HepG2 (cell line): ENCODE measurements around the gene DNM3. TPM values are rescaled to one million over a fixed set of nuclear protein-coding genes. Genes with fewer than 3 reads are reported as not detected.

Experiments used
- ATAC-seq: fragments of 200-7000 bp; cut with Tn5 transposase; 3 replicates; pipeline ENCODE4 v1.9.1; 2020; ENCODE audit warnings: mild to moderate bottlenecking, moderate library complexity
- BruUV-seq: library from RNA; stranded (reverse); fragments of 400-500 nt; replicated peaks from 2 replicates; lab custom pipeline; 2021; lab: Mats Ljungman, UMichigan
- CTCF ChIA-PET: fragments of 300-600 bp; formaldehyde crosslinking; extraction: SDS; loops from one replicate; lab custom pipeline; 2021; ENCODE audit warnings: low total read pairs, inconsistent platforms, low intra/inter-chr PET ratio; lab: Yijun Ruan, JAX
- POLR2A ChIA-PET: fragments of 350-600 bp; sonication (Branson Sonifier 250); formaldehyde crosslinking; loops from one replicate; lab custom pipeline; 2020; ENCODE audit warnings: antibody characterized with exemption, inconsistent platforms; lab: Yijun Ruan, JAX
- DNase-seq: peaks from one replicate; pipeline ENCODE4 v3.0.0-alpha.2; 2015; ENCODE audit warnings: low spot score
- FAIRE-seq: peaks from 3 replicates; lab custom pipeline; 2011; peaks lifted over from hg19 to GRCh38; lab: Jason Lieb, UNC
- H2AFZ ChIP-seq: one replicate; pipeline ENCODE4 v1.6.1; 2011; ENCODE audit warnings: low read length, inconsistent platforms
- H3K27ac ChIP-seq: fragments of 300-600 bp; 3 replicates; pipeline ENCODE4 v1.8.0; 2011; ENCODE audit warnings: mixed run types, mild to moderate bottlenecking, mixed read lengths, low read length, inconsistent platforms; ENCODE audit not compliant: insufficient read depth; ENCODE audit errors: extremely low read length
- H3K27me3 ChIP-seq, 2 experiments: fragments of 200-600 bp in 1 of 2; 2 replicates in 1 of 2; 3 replicates in 1 of 2; pipeline versions ENCODE4 v1.6.0 to v1.8.0; 2011; ENCODE audit warnings: low read length in 2 of 2, mild to moderate bottlenecking in 2 of 2, moderate library complexity in 2 of 2, inconsistent platforms in 1 of 2; ENCODE audit not compliant: insufficient read depth in 2 of 2, control insufficient read depth in 1 of 2
- H3K36me3 ChIP-seq, 2 experiments: fragments of 200-600 bp in 1 of 2; replicated peaks in 1 of 2; 2 replicates in 1 of 2; 3 replicates in 1 of 2; pipeline versions ENCODE4 v1.5.1 to v1.8.0; 2011; ENCODE audit warnings: low read length in 2 of 2, inconsistent platforms in 1 of 2; ENCODE audit not compliant: insufficient read depth in 2 of 2, control insufficient read depth in 1 of 2
- H3K4me1 ChIP-seq: 2 replicates; pipeline ENCODE4 v1.5.1; 2012; ENCODE audit warnings: low read length, inconsistent platforms; ENCODE audit not compliant: insufficient read depth
- H3K4me2 ChIP-seq: 2 replicates; pipeline ENCODE4 v1.6.0; 2011; ENCODE audit warnings: low read depth, low read length, inconsistent platforms
- H3K4me3 ChIP-seq, 3 experiments: fragments of 200-600 bp in 1 of 3; sonication (generic), shearing (Covaris generic) in 1 of 3; replicated peaks in 1 of 3; 2 replicates each; pipeline ENCODE4 v1.5.1; 2011 to 2016; ENCODE audit warnings: low read length in 3 of 3, inconsistent platforms in 2 of 3, low read depth in 2 of 3, mild to moderate bottlenecking in 2 of 3, control low read depth in 1 of 3, mixed read lengths in 1 of 3; ENCODE audit not compliant: insufficient read depth in 1 of 3
- H3K79me2 ChIP-seq: one replicate; pipeline ENCODE4 v1.6.1; 2011; ENCODE audit warnings: low read length, inconsistent platforms; ENCODE audit not compliant: insufficient read depth
- H3K9ac ChIP-seq: 2 replicates; pipeline ENCODE4 v1.6.0; 2011; ENCODE audit warnings: mild to moderate bottlenecking, low read depth, low read length, inconsistent platforms; ENCODE audit not compliant: insufficient read depth
- H3K9me3 ChIP-seq: 2 replicates; pipeline ENCODE4 v1.5.1; 2012; ENCODE audit warnings: mild to moderate bottlenecking, low read length
- H4K20me1 ChIP-seq: 2 replicates; pipeline ENCODE4 v1.6.0; 2011; ENCODE audit warnings: inconsistent platforms, mild to moderate bottlenecking, low read length, moderate library complexity; ENCODE audit not compliant: insufficient read depth
- ATM ChIP-seq: fragments of 450-650 bp; IDR thresholded peaks from 2 replicates; pipeline ENCODE4 v1.7.1; 2017; ENCODE audit warnings: mild to moderate bottlenecking, borderline replicate concordance
- ETV6 ChIP-seq: sonication (generic); formaldehyde crosslinking; conservative IDR thresholded peaks from 2 replicates; pipeline ENCODE4 v1.4.0; 2020; ENCODE audit warnings: missing genetic modification reagents
- KDM4B ChIP-seq: sonication (generic); formaldehyde crosslinking; IDR thresholded peaks from 2 replicates; pipeline ENCODE4 v1.4.0; 2020; ENCODE audit warnings: missing genetic modification reagents
- PRMT3 ChIP-seq: sonication (generic); formaldehyde crosslinking; IDR thresholded peaks from 2 replicates; pipeline ENCODE4 v1.8.1; 2022; ENCODE audit warnings: low read depth, mild to moderate bottlenecking, moderate library complexity, missing genetic modification reagents, borderline replicate concordance
- ZBTB7A ChIP-seq: sonication (generic); formaldehyde crosslinking; IDR thresholded peaks from 2 replicates; pipeline ENCODE4 v1.8.0; 2022; ENCODE audit warnings: mild to moderate bottlenecking, missing genetic modification reagents
- ZNF317 ChIP-seq: sonication (generic); formaldehyde crosslinking; IDR thresholded peaks from 2 replicates; pipeline ENCODE4 v1.5.0; 2020; ENCODE audit warnings: mild to moderate bottlenecking, missing genetic modification reagents
- ZSCAN20 ChIP-seq: sonication (generic); formaldehyde crosslinking; IDR thresholded peaks from 2 replicates; pipeline ENCODE4 v1.4.0; 2020; ENCODE audit warnings: missing genetic modification reagents, mild to moderate bottlenecking, borderline replicate concordance
- ZSCAN21 ChIP-seq: sonication (generic); formaldehyde crosslinking; IDR thresholded peaks from 2 replicates; pipeline ENCODE4 v1.8.0; 2022; ENCODE audit warnings: mild to moderate bottlenecking, missing genetic modification reagents, moderate library complexity, borderline replicate concordance
- WGBS: methylation state at CpG from one replicate; pipeline ENCODE4 v1.1.6; 2017; ENCODE audit warnings: low lambda C conversion rate; 5-methylcytosine and 5-hydroxymethylcytosine counted together
- in situ Hi-C: cut with HindIII; loops from 2 replicates; pipeline ENCODE4 v1.10.0; 2017; ENCODE audit warnings: low pct_unique_long_range_greater_than_20kb; ENCODE audit not compliant: extremely low pct_ligation_motif_present
- intact Hi-C: fragments of 100-400 bp; cut with micrococcal nuclease; formaldehyde crosslinking; loops from one replicate; pipeline ENCODE4 v1.10.0; 2022; ENCODE audit not compliant: unreplicated experiment
- polyA plus RNA-seq, 8 experiments: library from polyadenylated mRNA; depleted of rRNA in 3 of 8; stranded (reverse) in 7 of 8; unstranded in 1 of 8; fragments of >200 nt; fragmentation: Illumina TruSeq in 4 of 8; extraction: Trizol in 4 of 8; gene quantifications; 2 replicates each; pipeline versions ENCODE4 v1.2.1 to v1.2.3, GENCODE V29; 2011 to 2016; ENCODE audit warnings: low read depth in 4 of 8, missing spikeins in 1 of 8, mixed read lengths in 1 of 8; ENCODE audit not compliant: insufficient read depth in 1 of 8
- total RNA-seq, 5 experiments: library from RNA; depleted of rRNA; stranded (reverse); fragments of >200 nt; fragmentation: Illumina TruSeq; extraction: Trizol; gene quantifications; 2 replicates each; pipeline ENCODE4 v1.2.3, GENCODE V29; 2016; ENCODE audit warnings: low read depth in 1 of 5
- TF ChIP-seq, protein P1 (sequence below): sonication (generic); formaldehyde crosslinking; conservative IDR thresholded peaks from 2 replicates; pipeline ENCODE4 v1.4.0; 2020; ENCODE audit warnings: mild to moderate bottlenecking, missing genetic modification reagents, moderate library complexity
- TF ChIP-seq, protein P2 (sequence below): sonication (generic); formaldehyde crosslinking; conservative IDR thresholded peaks from 2 replicates; pipeline ENCODE4 v1.4.0; 2020; ENCODE audit warnings: missing genetic modification reagents

The DNM3 gene
- total and polyA plus RNA-seq, 2 of the 13 experiments (the other 11 are each of a cell fraction or from before 2014, with no cell fraction given) = 0.05 TPM; not detected in 1

DNA sequence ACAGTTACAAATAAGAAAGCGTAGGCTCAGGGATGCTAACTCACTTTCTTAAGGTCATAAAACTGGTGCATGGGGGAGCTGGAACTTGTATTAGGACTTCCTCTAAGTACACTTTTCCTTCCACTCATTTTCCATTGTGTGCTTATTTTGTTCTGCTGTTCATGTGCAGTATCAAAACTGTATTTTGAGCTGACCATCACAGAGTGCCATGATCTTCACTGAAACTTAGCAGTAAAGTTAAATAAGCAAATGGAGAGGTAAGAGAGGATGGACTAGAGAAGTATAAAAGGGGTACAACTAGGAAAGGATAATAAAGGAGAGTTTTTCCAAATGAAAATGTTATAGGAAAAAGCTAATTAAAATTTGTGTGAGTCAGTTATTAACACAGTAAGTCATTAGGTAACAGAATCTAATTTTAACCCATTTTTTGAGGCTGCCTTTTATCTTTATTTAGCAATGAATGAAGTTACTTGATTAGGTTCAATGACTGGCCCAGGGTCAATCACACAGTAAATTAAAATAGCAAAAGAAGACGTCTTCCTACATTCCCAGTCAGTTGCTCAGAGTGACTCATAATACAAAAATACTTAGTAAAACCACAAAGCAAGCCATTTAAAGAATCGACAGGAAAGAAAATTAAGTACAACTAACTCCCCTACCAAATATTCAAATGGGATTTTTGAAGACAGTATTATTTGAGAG is 413.4 kb downstream of the DNM3 start:
- Histone ChIP-seq H3K4me3 (no peak overlapping the region), H3K9me3 (no peaks in the 10 kb centered on the region)
- TF ChIP-seq, protein P1, sequence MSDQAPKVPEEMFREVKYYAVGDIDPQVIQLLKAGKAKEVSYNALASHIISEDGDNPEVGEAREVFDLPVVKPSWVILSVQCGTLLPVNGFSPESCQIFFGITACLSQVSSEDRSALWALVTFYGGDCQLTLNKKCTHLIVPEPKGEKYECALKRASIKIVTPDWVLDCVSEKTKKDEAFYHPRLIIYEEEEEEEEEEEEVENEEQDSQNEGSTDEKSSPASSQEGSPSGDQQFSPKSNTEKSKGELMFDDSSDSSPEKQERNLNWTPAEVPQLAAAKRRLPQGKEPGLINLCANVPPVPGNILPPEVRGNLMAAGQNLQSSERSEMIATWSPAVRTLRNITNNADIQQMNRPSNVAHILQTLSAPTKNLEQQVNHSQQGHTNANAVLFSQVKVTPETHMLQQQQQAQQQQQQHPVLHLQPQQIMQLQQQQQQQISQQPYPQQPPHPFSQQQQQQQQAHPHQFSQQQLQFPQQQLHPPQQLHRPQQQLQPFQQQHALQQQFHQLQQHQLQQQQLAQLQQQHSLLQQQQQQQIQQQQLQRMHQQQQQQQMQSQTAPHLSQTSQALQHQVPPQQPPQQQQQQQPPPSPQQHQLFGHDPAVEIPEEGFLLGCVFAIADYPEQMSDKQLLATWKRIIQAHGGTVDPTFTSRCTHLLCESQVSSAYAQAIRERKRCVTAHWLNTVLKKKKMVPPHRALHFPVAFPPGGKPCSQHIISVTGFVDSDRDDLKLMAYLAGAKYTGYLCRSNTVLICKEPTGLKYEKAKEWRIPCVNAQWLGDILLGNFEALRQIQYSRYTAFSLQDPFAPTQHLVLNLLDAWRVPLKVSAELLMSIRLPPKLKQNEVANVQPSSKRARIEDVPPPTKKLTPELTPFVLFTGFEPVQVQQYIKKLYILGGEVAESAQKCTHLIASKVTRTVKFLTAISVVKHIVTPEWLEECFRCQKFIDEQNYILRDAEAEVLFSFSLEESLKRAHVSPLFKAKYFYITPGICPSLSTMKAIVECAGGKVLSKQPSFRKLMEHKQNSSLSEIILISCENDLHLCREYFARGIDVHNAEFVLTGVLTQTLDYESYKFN (CRISPR knock-in tag) = no peak
- TF ChIP-seq ATM = no peak
- TF ChIP-seq ETV6 = no peak
- no peak for TF ChIP-seq ZSCAN21 (CRISPR knock-in tag)
- TF ChIP-seq KDM4B = no peak
- no peak for TF ChIP-seq ZNF317 (CRISPR knock-in tag)
- TF ChIP-seq, protein P2, sequence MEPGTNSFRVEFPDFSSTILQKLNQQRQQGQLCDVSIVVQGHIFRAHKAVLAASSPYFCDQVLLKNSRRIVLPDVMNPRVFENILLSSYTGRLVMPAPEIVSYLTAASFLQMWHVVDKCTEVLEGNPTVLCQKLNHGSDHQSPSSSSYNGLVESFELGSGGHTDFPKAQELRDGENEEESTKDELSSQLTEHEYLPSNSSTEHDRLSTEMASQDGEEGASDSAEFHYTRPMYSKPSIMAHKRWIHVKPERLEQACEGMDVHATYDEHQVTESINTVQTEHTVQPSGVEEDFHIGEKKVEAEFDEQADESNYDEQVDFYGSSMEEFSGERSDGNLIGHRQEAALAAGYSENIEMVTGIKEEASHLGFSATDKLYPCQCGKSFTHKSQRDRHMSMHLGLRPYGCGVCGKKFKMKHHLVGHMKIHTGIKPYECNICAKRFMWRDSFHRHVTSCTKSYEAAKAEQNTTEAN = no peak
- no peak for TF ChIP-seq ZBTB7A (CRISPR knock-in tag)
- TF ChIP-seq ZSCAN20 = no peak
- no peak for TF ChIP-seq PRMT3 (CRISPR knock-in tag)
- TF ChIP-seq, all 625 proteins: peak for 0
- Histone ChIP-seq H3K36me3 (no peaks in the 10 kb centered on the region), H3K27me3 (no peaks in the 10 kb centered on the region), H3K79me2 (no peaks in the 10 kb centered on the region), H3K4me2 (no peak overlapping the region), H4K20me1 (no peaks in the 10 kb centered on the region), H3K9ac (no peak overlapping the region), H2AFZ (no peak overlapping the region), H3K27ac (no peak overlapping the region), H3K4me1 (no peaks in the 10 kb centered on the region)
- FAIRE-seq = no peak
- BruUV-seq = no TSS peak
- in situ Hi-C loops = no loop called here
- intact Hi-C loops = no loop called here
- ATAC-seq = no peak
- no peak for DNase-seq
- ChIA-PET POLR2A (no interaction called here), CTCF (no interaction called here)
- WGBS = 2% methylated on average over 3 of the region's 3 CpGs
